Liver (tissue), 3 donors: ENCODE data around the gene SLC17A7.

Experiments used
- CTCF ChIP-seq: fragments of 150-350 bp; IDR thresholded peaks from 2 replicates; pipeline ENCODE4 v1.5.1; 2017; ENCODE audit warnings: improper control_type of control experiment, low read depth, low read length; ENCODE audit not compliant: missing input control
- EGR1 ChIP-seq, 2 donors: IDR thresholded peaks; 2 replicates each; pipeline ENCODE4 v1.6.1; 2016 to 2018; ENCODE audit warnings: antibody characterized with exemption in 2 of 2, low read depth in 2 of 2
- FOXA1 ChIP-seq: IDR thresholded peaks from 2 replicates; pipeline ENCODE4 v1.6.1; 2016; ENCODE audit warnings: antibody characterized with exemption
- GABPA ChIP-seq, 2 donors: IDR thresholded peaks in 1 of 2; conservative IDR thresholded peaks in 1 of 2; 2 replicates each; pipeline ENCODE4 v1.6.1; 2016; ENCODE audit warnings: antibody characterized with exemption in 2 of 2, mild to moderate bottlenecking in 1 of 2, moderate library complexity in 1 of 2
- RAD21 ChIP-seq, 2 donors: IDR thresholded peaks; 2 replicates each; pipeline ENCODE4 v1.6.1; 2016; ENCODE audit warnings: antibody characterized with exemption in 2 of 2, mild to moderate bottlenecking in 2 of 2
- REST ChIP-seq: IDR thresholded peaks from 2 replicates; pipeline ENCODE4 v1.6.1; 2016; ENCODE audit warnings: antibody characterized with exemption, mild to moderate bottlenecking
- SP1 ChIP-seq: IDR thresholded peaks from 2 replicates; pipeline ENCODE4 v1.6.1; 2018; ENCODE audit warnings: antibody characterized with exemption, mild to moderate bottlenecking
- donor health status: healthy.
- donor health status: healthy.

GRCh38 chr19:49427339-49427738 is 14.0 kb downstream of the SLC17A7 start:
- TF ChIP-seq CTCF (no peak), SP1 (no peak), EGR1 (IDR thresholded peaks at IDR 0.05; ENCODE audit: low read depth in 2 of 2) (no peak), FOXA1 (no peak), REST (no peak), RAD21 (IDR thresholded peaks at IDR 0.05) (no peak), GABPA (IDR thresholded peaks at IDR 0.05 in 1 of 2, conservative IDR thresholded peaks at IDR 0.05 in 1 of 2) (no peak)
